Ishikawa (cell line): ENCODE measurements around the gene GLIS1.

ENCODE experiments used
- CEBPB ChIP-seq: IDR thresholded peaks from 2 replicates; pipeline ENCODE4 v1.6.1; 2012
- CREB1 ChIP-seq: IDR thresholded peaks from 2 replicates; pipeline ENCODE4 v1.6.1; 2012; ENCODE audit warnings: low read depth
- EGR1 ChIP-seq: IDR thresholded peaks from 2 replicates; pipeline ENCODE4 v1.6.1; 2012
- EP300 ChIP-seq: IDR thresholded peaks from 2 replicates; pipeline ENCODE4 v1.6.1; 2012; ENCODE audit warnings: borderline replicate concordance
- FOXM1 ChIP-seq: IDR thresholded peaks from 2 replicates; pipeline ENCODE4 v1.6.1; 2012; ENCODE audit warnings: low read depth, borderline replicate concordance
- NFIC ChIP-seq: IDR thresholded peaks from 2 replicates; pipeline ENCODE4 v1.6.1; 2012
- RAD21 ChIP-seq: IDR thresholded peaks from 2 replicates; pipeline ENCODE4 v1.6.1; 2012; ENCODE audit warnings: low read depth
- TAF1 ChIP-seq: IDR thresholded peaks from 2 replicates; pipeline ENCODE4 v1.6.1; 2012; ENCODE audit warnings: low read depth, mild to moderate bottlenecking
- TCF12 ChIP-seq: IDR thresholded peaks from 2 replicates; pipeline ENCODE4 v1.6.1; 2012; ENCODE audit warnings: low read depth
- TEAD4 ChIP-seq: IDR thresholded peaks from 2 replicates; pipeline ENCODE4 v1.6.1; 2012
- YY1 ChIP-seq: IDR thresholded peaks from 2 replicates; pipeline ENCODE4 v1.6.1; 2012; ENCODE audit warnings: low read depth
- ZBTB7A ChIP-seq: IDR thresholded peaks from 2 replicates; pipeline ENCODE4 v1.6.1; 2012; ENCODE audit warnings: low read depth
- TF ChIP-seq, protein P1 (sequence below): IDR thresholded peaks from 2 replicates; pipeline ENCODE4 v1.6.1; 2012; ENCODE audit warnings: low read depth, mild to moderate bottlenecking
- TF ChIP-seq, protein P2 (sequence below): IDR thresholded peaks from 2 replicates; pipeline ENCODE4 v1.6.1; 2012
- TF ChIP-seq, protein P3 (sequence below): IDR thresholded peaks from 2 replicates; pipeline ENCODE4 v1.6.1; 2012

GLIS1 gene

DNA sequence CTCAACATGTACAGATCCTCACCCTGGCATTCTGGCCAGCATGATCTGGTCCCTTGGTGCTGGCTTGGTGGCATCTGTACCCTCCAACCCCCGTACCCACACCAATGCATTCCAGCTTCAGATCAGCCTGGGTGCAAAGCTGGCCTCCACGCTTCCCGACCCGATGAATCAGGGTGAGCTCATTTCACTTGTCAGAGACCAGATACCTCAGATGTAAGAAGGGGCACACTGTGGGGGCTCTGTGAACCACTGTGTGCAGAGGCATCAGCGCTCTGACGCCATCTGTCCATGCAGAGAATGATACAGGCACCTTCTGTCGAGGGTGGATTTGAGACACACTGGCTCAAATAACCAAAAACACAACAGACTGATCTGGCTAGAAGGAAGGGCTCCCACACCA, 203.1 kb downstream of the GLIS1 start:
- TF ChIP-seq NFIC (no peak), CREB1 (no peak), TEAD4 (no peak), RAD21 (no peak), TAF1 (no peak), TCF12 (no peak), EP300 (no peak), EGR1 (no peak), CEBPB (no peak), YY1 (no peak), FOXM1 (no peak), ZBTB7A (no peak)
- TF ChIP-seq, protein P1, sequence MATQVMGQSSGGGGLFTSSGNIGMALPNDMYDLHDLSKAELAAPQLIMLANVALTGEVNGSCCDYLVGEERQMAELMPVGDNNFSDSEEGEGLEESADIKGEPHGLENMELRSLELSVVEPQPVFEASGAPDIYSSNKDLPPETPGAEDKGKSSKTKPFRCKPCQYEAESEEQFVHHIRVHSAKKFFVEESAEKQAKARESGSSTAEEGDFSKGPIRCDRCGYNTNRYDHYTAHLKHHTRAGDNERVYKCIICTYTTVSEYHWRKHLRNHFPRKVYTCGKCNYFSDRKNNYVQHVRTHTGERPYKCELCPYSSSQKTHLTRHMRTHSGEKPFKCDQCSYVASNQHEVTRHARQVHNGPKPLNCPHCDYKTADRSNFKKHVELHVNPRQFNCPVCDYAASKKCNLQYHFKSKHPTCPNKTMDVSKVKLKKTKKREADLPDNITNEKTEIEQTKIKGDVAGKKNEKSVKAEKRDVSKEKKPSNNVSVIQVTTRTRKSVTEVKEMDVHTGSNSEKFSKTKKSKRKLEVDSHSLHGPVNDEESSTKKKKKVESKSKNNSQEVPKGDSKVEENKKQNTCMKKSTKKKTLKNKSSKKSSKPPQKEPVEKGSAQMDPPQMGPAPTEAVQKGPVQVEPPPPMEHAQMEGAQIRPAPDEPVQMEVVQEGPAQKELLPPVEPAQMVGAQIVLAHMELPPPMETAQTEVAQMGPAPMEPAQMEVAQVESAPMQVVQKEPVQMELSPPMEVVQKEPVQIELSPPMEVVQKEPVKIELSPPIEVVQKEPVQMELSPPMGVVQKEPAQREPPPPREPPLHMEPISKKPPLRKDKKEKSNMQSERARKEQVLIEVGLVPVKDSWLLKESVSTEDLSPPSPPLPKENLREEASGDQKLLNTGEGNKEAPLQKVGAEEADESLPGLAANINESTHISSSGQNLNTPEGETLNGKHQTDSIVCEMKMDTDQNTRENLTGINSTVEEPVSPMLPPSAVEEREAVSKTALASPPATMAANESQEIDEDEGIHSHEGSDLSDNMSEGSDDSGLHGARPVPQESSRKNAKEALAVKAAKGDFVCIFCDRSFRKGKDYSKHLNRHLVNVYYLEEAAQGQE = no peak
- TF ChIP-seq, protein P2, sequence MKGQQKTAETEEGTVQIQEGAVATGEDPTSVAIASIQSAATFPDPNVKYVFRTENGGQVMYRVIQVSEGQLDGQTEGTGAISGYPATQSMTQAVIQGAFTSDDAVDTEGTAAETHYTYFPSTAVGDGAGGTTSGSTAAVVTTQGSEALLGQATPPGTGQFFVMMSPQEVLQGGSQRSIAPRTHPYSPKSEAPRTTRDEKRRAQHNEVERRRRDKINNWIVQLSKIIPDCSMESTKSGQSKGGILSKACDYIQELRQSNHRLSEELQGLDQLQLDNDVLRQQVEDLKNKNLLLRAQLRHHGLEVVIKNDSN = no peak
- TF ChIP-seq, protein P3, sequence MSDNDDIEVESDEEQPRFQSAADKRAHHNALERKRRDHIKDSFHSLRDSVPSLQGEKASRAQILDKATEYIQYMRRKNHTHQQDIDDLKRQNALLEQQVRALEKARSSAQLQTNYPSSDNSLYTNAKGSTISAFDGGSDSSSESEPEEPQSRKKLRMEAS = no peak

DNA sequence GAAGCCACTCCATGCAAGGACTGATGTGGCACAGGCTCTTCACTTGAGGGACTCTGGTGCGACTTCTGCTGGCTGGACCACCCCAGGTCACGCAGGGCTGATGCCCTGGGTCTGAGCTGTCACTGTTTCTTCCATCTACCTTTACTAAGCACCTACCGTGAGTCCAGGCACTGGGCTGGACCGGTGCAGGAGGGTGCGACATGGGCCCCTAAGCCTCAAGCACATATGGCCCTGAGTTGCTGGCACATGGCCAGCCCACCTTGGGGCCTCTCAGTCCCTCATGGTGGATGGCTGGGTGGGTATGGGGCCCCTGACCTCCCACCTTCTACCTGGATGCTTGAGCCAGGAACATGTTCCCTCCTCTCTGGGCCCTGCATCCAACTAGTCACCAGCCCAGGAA, 203.7 kb downstream of the GLIS1 start:
- TF ChIP-seq TAF1 = no peak
- TF ChIP-seq YY1 = no peak
- no peak for TF ChIP-seq TEAD4
- no peak for TF ChIP-seq EP300
- TF ChIP-seq TCF12 = no peak
- TF ChIP-seq NFIC = no peak
- TF ChIP-seq FOXM1 = no peak
- TF ChIP-seq, protein P2 = no peak
- no peak for TF ChIP-seq CREB1
- TF ChIP-seq, protein P3 = no peak
- TF ChIP-seq, protein P1 = no peak
- TF ChIP-seq ZBTB7A = no peak
- TF ChIP-seq EGR1 = no peak
- TF ChIP-seq CEBPB = no peak
- no peak for TF ChIP-seq RAD21

DNA sequence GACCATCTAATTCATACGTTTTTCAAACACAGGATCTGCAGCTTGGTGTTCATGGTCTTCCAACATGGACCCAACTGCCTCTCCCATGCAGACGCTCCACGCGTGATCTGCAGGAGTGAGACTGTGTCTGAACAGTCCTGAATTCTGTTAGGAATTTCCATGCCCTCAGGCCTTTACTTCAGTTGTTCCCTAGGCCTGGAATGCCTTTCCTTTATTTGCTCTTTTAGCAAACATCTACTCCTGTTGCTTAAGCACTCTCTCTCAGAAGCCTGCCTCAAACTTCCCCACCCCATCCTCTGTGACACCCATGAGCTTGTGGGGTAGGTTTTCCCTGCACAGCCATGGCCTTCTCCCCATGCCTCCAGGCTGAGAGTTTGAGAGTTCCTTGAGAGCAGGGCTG, 206.1 kb downstream of the GLIS1 start:
- TF ChIP-seq RAD21 = no peak
- no peak for TF ChIP-seq TCF12
- TF ChIP-seq FOXM1 = no peak
- TF ChIP-seq, protein P1 = no peak
- no peak for TF ChIP-seq TEAD4
- TF ChIP-seq TAF1 = no peak
- no peak for TF ChIP-seq YY1
- no peak for TF ChIP-seq EGR1
- TF ChIP-seq, protein P3 = no peak
- no peak for TF ChIP-seq CEBPB
- TF ChIP-seq, protein P2 = no peak
- TF ChIP-seq CREB1 = no peak
- no peak for TF ChIP-seq EP300
- TF ChIP-seq ZBTB7A = no peak
- no peak for TF ChIP-seq NFIC
